ENCODE results near the gene SEC22C. TPM values are rescaled to one million over a fixed set of nuclear protein-coding genes. Genes with fewer than 3 reads are reported as not detected.

The SEC22C gene
- total RNA-seq, 4 donors from 2014 or later = 46.0 to 81.2 (median 56.1) TPM

DNA sequence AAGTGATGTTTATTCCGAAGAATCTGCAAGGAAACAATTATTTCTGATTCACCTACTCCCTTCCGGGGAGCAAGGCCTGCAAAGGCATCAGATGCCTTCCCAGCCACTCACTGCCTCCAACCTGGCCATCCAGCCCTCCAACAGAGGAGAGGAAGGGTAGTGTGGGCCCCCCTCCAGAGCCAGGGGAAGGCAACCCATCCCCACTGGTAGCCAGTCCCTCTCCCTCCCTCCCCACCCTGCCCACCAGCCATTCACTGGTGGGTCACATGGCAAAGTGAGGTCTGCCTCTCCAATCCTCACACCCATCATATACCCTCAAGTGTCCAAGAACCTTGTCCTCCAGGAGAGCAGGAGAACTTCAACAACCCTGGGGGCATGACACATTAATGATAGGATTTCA, 81.7 kb downstream of the SEC22C start:
- DNase-seq (ENCODE audit: low spot score) = no peak
- no peak for ATAC-seq (ENCODE audit: low FRiP score)
- TF ChIP-seq, protein P1, sequence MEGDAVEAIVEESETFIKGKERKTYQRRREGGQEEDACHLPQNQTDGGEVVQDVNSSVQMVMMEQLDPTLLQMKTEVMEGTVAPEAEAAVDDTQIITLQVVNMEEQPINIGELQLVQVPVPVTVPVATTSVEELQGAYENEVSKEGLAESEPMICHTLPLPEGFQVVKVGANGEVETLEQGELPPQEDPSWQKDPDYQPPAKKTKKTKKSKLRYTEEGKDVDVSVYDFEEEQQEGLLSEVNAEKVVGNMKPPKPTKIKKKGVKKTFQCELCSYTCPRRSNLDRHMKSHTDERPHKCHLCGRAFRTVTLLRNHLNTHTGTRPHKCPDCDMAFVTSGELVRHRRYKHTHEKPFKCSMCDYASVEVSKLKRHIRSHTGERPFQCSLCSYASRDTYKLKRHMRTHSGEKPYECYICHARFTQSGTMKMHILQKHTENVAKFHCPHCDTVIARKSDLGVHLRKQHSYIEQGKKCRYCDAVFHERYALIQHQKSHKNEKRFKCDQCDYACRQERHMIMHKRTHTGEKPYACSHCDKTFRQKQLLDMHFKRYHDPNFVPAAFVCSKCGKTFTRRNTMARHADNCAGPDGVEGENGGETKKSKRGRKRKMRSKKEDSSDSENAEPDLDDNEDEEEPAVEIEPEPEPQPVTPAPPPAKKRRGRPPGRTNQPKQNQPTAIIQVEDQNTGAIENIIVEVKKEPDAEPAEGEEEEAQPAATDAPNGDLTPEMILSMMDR (IDR thresholded peaks at IDR 0.05) = no peak

DNA sequence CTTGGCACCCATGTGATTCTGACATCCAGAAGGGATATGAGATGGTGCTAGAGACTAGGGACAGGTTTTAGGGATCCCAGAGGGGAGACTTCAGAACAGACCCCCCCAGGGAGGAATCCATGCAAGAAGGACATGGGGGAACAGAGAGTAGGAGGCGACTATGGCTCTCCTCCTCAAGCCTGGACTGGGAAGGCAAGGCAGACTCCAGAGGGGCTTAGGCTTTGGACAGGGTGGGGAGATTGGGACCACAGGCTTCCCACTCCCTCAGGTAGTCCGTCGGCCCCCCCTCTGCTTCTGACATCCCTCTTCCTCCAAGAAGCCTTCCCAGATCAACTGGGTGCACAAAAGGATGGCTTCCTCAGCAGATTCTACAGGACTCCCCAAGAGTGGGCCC, 82.3 kb downstream of the SEC22C start:
- no peak for DNase-seq (ENCODE audit: low spot score)
- no peak for ATAC-seq (ENCODE audit: low FRiP score)
- TF ChIP-seq, protein P1 (IDR thresholded peaks at IDR 0.05) = no peak

DNA sequence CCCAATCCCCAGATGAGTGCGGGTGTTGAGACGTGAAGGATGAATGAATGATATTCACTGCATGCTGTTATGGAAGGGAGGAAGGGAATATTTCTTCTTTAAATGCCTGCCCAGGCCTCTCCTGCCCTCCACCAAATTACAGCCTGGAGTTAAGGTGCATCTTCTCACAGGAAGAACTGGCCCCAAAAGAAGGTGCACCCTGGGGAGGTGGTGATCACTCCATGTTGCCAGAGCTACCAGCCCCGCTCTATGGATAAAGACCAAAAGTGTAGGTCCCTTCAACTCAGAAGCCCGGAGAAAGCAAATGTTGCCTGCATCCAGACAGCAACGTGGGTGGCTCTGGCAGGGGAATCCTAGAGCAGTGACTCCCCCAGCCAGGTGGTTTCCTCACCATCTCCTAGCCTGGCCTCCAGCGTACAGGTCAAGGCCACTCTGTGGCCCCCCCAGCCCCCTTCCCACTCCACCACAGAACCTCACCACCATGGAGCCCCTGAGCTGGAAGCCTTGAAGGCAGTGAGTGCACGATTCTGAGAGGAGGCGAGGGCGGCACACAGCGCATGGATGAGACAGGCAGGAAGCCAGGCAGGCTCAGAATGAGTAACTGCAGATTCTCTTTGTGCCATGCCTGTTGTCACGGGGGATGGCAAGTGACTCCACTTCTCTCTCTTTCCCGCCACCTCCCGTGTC, 82.8 kb downstream of the SEC22C start:
- ATAC-seq (ENCODE audit: low FRiP score) = no peak
- no peak for DNase-seq (ENCODE audit: low spot score)
- TF ChIP-seq, protein P1 (IDR thresholded peaks at IDR 0.05) = no peak

DNA sequence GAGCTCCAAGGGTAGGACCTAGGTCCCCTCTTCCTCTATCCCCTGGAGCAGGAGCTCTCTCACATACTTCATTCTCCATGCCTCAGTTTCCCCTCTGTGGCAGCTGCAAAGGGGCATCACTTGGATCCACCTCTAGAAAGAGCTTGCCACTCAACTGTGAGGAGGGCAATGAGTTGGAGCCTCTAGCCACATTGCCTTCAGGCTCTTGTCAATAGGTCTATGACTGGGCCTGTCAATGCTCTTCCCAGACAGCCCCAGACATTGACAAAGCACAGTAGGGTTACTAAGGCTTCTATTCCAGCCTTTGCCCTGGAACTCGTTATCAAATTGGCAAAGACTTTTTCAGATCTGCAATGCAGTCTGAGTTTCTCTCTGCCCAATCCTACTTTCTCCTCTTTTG, 83.7 kb downstream of the SEC22C start:
- TF ChIP-seq, protein P1 (IDR thresholded peaks at IDR 0.05) = no peak
- no peak for DNase-seq (ENCODE audit: low spot score)
- ATAC-seq (ENCODE audit: low FRiP score) = no peak

Other genes starting within 250 kb of the SEC22C start
- gene LYZL4, start 171.4 kb downstream of the SEC22C start, total RNA-seq = not detected
- gene VIPR1, start 79.3 kb downstream of the SEC22C start, total RNA-seq = 10 to 100 TPM in 1 of 4 donors, 1 to 10 TPM in 3; 2.9 to 73.8 (median 6.2) TPM
- 10 to 100 TPM; 16.4 to 24.5 (median 19.5) TPM for gene SS18L2, start 8.9 kb upstream of the SEC22C start, total RNA-seq
- gene NKTR, start 18.7 kb upstream of the SEC22C start, total RNA-seq = 100 to 1,000 TPM in 1 of 4 donors, 10 to 100 TPM in 3; 52.2 to 274 (median 91.1) TPM
- gene ZBTB47, start 71.7 kb upstream of the SEC22C start, total RNA-seq = 10 to 100 TPM; 41.5 to 67.6 (median 50.3) TPM
- under 1 TPM in 1 of 4 donors, not detected in 3; 0.19 TPM for gene KLHL40, start 103.6 kb upstream of the SEC22C start, total RNA-seq
- gene HHATL, start 120.8 kb upstream of the SEC22C start, total RNA-seq = not detected
- gene CCDC13, start 191.3 kb upstream of the SEC22C start, total RNA-seq = 1 to 10 TPM; 1.1 to 2.6 (median 1.9) TPM
- gene HIGD1A, start 222.5 kb upstream of the SEC22C start, total RNA-seq = 100 to 1,000 TPM; 142 to 195 (median 179) TPM
- gene ACKR2, start 227.5 kb upstream of the SEC22C start, total RNA-seq = 10 to 100 TPM in 1 of 4 donors, 1 to 10 TPM in 3; 2.6 to 12.4 (median 7.5) TPM

Data from omental fat pad (tissue), 4 donors.